Mesenchymal stem cell (in vitro differentiated cells and primary cell): ENCODE results near the gene TCF12.

Experiments
- DNase-seq: peaks from one replicate; pipeline ENCODE4 v3.0.0-alpha.2; 2013
- H2AFZ ChIP-seq: one replicate; pipeline ENCODE4 v1.6.1; 2013; ENCODE audit warnings: low read depth, mild to moderate bottlenecking, control low read depth, inconsistent platforms, low read length, moderate library complexity
- H2AK5ac ChIP-seq: 2 replicates; pipeline ENCODE4 v1.6.1; 2013; ENCODE audit warnings: low read length, moderate library complexity, mild to moderate bottlenecking, inconsistent platforms; ENCODE audit not compliant: severe bottlenecking
- H2BK120ac ChIP-seq: one replicate; pipeline ENCODE4 v1.6.1; 2013; ENCODE audit warnings: low read depth, mild to moderate bottlenecking, inconsistent platforms, low read length, moderate library complexity
- H2BK12ac ChIP-seq, 2 experiments: one replicate each; pipeline ENCODE4 v1.6.1; 2013; ENCODE audit warnings: inconsistent platforms in 2 of 2, low read length in 2 of 2, mild to moderate bottlenecking in 2 of 2, moderate library complexity in 2 of 2, control low read depth in 1 of 2
- H2BK15ac ChIP-seq: one replicate; pipeline ENCODE4 v1.6.1; 2013; ENCODE audit warnings: mild to moderate bottlenecking, low read depth, inconsistent platforms; ENCODE audit not compliant: poor library complexity, severe bottlenecking
- H2BK5ac ChIP-seq: 2 replicates; pipeline ENCODE4 v1.6.1; 2013; ENCODE audit warnings: low read depth, mild to moderate bottlenecking, low read length, control low read depth, inconsistent platforms; ENCODE audit not compliant: poor library complexity, severe bottlenecking
- H3K14ac ChIP-seq, 2 experiments: one replicate each; pipeline ENCODE4 v1.6.1; 2013; ENCODE audit warnings: inconsistent platforms in 2 of 2, low read length in 2 of 2, control low read depth in 1 of 2, mild to moderate bottlenecking in 1 of 2, moderate library complexity in 1 of 2
- H3K18ac ChIP-seq, 2 experiments: one replicate each; pipeline ENCODE4 v1.6.1; 2013; ENCODE audit warnings: inconsistent platforms in 2 of 2, low read length in 2 of 2, control low read depth in 1 of 2, low read depth in 1 of 2, mild to moderate bottlenecking in 1 of 2
- H3K23ac ChIP-seq, 2 experiments: one replicate each; pipeline ENCODE4 v1.6.1; 2013; ENCODE audit warnings: inconsistent platforms in 2 of 2, low read length in 2 of 2, mild to moderate bottlenecking in 2 of 2, moderate library complexity in 2 of 2, control low read depth in 1 of 2
- H3K27ac ChIP-seq: 2 replicates; pipeline ENCODE4 v1.5.1; 2013; ENCODE audit warnings: mild to moderate bottlenecking, moderate library complexity, low read length, control low read depth, inconsistent platforms; ENCODE audit not compliant: poor library complexity, severe bottlenecking
- H3K27me3 ChIP-seq, 2 experiments: 2 replicates each; pipeline versions ENCODE4 v1.6.1 to v1.7.0; 2013; ENCODE audit warnings: low read length in 2 of 2, mild to moderate bottlenecking in 2 of 2, moderate library complexity in 2 of 2, control low read depth in 1 of 2, inconsistent platforms in 1 of 2; ENCODE audit not compliant: control insufficient read depth in 1 of 2, insufficient read depth in 1 of 2
- H3K36me3 ChIP-seq, 2 experiments: 2 replicates each; pipeline versions ENCODE4 v1.6.1 to v1.7.0; 2013; ENCODE audit warnings: low read length in 2 of 2, control low read depth in 1 of 2, inconsistent platforms in 1 of 2, low read depth in 1 of 2, mild to moderate bottlenecking in 1 of 2; ENCODE audit not compliant: insufficient read depth in 2 of 2, control insufficient read depth in 1 of 2
- H3K4ac ChIP-seq, 2 experiments: one replicate each; pipeline ENCODE4 v1.6.1; 2013; ENCODE audit warnings: inconsistent platforms in 2 of 2, low read length in 2 of 2, mild to moderate bottlenecking in 2 of 2, moderate library complexity in 2 of 2, control low read depth in 1 of 2, low read depth in 1 of 2
- H3K4me1 ChIP-seq: 2 replicates; pipeline ENCODE4 v1.6.1; 2013; ENCODE audit warnings: low read depth, low read length, control low read depth; ENCODE audit not compliant: control insufficient read depth, insufficient read depth
- H3K4me2 ChIP-seq: 2 replicates; pipeline ENCODE4 v1.6.1; 2013; ENCODE audit warnings: low read length, mild to moderate bottlenecking, inconsistent platforms; ENCODE audit not compliant: poor library complexity, severe bottlenecking
- H3K4me3 ChIP-seq, 2 experiments: 2 replicates each; pipeline versions ENCODE4 v1.5.1 to v1.7.0; 2013; ENCODE audit warnings: low read length in 2 of 2, mild to moderate bottlenecking in 2 of 2, control low read depth in 1 of 2, low read depth in 1 of 2; ENCODE audit not compliant: insufficient read depth in 1 of 2
- H3K79me1 ChIP-seq: replicated peaks from 2 replicates; pipeline ENCODE4 v1.6.1; 2013; ENCODE audit warnings: mild to moderate bottlenecking, control low read depth, low read length, inconsistent platforms; ENCODE audit not compliant: poor library complexity, severe bottlenecking
- H3K9ac ChIP-seq: 2 replicates; pipeline ENCODE4 v1.7.0; 2013; ENCODE audit warnings: mild to moderate bottlenecking, low read length, moderate library complexity
- H3K9me3 ChIP-seq: 2 replicates; pipeline ENCODE4 v1.7.0; 2013; ENCODE audit warnings: mild to moderate bottlenecking, low read length; ENCODE audit not compliant: control insufficient read depth
- H4K8ac ChIP-seq: one replicate; pipeline ENCODE4 v1.6.1; 2013; ENCODE audit warnings: inconsistent platforms, mild to moderate bottlenecking, low read length, moderate library complexity
- H4K91ac ChIP-seq: one replicate; pipeline ENCODE4 v1.6.1; 2013; ENCODE audit warnings: mild to moderate bottlenecking, low read length, inconsistent platforms
- WGBS: methylation state at CpG from one replicate; pipeline ENCODE4 v1.1.7; 2013; ENCODE audit warnings: mixed read lengths; 5-methylcytosine and 5-hydroxymethylcytosine counted together

TCF12 gene

GRCh38 chr15:57245714-57246113 lies 327.3 kb downstream of the TCF12 start:
- WGBS, result no CpG with 5 or more reads among the region's 1 CpG
- H3K4me2 ChIP-seq, result no peak overlapping the region
- no peak overlapping the region for H3K18ac ChIP-seq
- H3K36me3 ChIP-seq, result peaks cover 10 to 60% of the 10 kb centered on the region in 2 experiments
- H3K4me3 ChIP-seq, result no peak overlapping the region
- no peak overlapping the region for H2AK5ac ChIP-seq
- no peak for DNase-seq
- H3K23ac ChIP-seq, result no peak overlapping the region
- no peak overlapping the region for H3K27ac ChIP-seq
- no peak overlapping the region for H3K9ac ChIP-seq
- H2BK120ac ChIP-seq, result no peak overlapping the region
- H2BK5ac ChIP-seq, result no peak overlapping the region
- no peak overlapping the region for H2AFZ ChIP-seq
- H3K4me1 ChIP-seq, result peaks cover 4% of the 10 kb centered on the region
- H2BK15ac ChIP-seq, result no peak overlapping the region
- no peak overlapping the region for H4K91ac ChIP-seq
- no peaks in the 10 kb centered on the region for H3K9me3 ChIP-seq
- peaks cover 20% of the 10 kb centered on the region for H3K79me1 ChIP-seq
- no peak overlapping the region for H2BK12ac ChIP-seq
- H3K14ac ChIP-seq, result no peak overlapping the region
- no peak overlapping the region for H4K8ac ChIP-seq
- H3K4ac ChIP-seq, result no peak overlapping the region
- H3K27me3 ChIP-seq, result no peaks in the 10 kb centered on the region

GRCh38 chr15:57248074-57248473 lies 329.6 kb downstream of the TCF12 start:
- Histone ChIP-seq H3K9me3 (no peaks in the 10 kb centered on the region), H2BK120ac (no peak overlapping the region), H2AK5ac (no peak overlapping the region), H3K27me3 (no peaks in the 10 kb centered on the region), H3K27ac (no peak overlapping the region), H3K9ac (no peak overlapping the region), H3K14ac (no peak overlapping the region), H2AFZ (no peak overlapping the region), H3K4ac (no peak overlapping the region), H4K91ac (no peak overlapping the region), H2BK15ac (no peak overlapping the region), H3K4me2 (no peak overlapping the region), H3K36me3 (peaks cover 10 to 75% of the 10 kb centered on the region in 2 experiments), H3K4me1 (peaks cover 1% of the 10 kb centered on the region), H4K8ac (no peak overlapping the region), H3K23ac (no peak overlapping the region), H3K79me1 (peaks cover 12% of the 10 kb centered on the region), H2BK5ac (no peak overlapping the region), H3K4me3 (no peak overlapping the region), H3K18ac (no peak overlapping the region), H2BK12ac (no peak overlapping the region)
- 100% methylated on average over 1 of the region's 1 CpG for WGBS
- DNase-seq, result no peak

DNA sequence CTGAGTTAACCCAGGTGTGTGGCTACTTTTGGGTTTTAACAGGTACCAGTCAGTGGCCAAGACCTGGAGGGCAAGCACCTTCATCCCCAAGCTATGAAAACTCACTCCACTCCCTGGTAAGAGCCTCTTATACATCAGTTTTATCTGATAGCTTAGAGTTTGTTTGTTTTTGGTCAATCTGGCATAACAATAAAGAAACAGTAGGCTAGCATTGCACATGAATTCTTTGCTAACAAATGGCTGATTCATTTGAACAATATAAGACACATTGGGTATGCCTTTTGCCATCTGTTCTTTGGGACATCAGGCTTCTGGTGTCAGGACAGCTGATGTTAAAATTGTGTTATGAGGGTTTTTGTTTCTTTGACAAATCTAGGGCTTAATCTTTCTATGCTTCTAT lies 332.9 kb downstream of the TCF12 start:
- Histone ChIP-seq H2BK15ac (no peak overlapping the region), H3K4me2 (no peak overlapping the region), H2AFZ (no peak overlapping the region), H3K4me3 (no peak overlapping the region), H2AK5ac (peak overlapping the region; percentile 56), H3K9ac (peak overlapping the region; percentile 62), H3K4me1 (no peaks in the 10 kb centered on the region), H2BK120ac (no peak overlapping the region), H3K4ac (no peak overlapping the region), H3K9me3 (no peaks in the 10 kb centered on the region), H3K18ac (no peak overlapping the region), H3K79me1 (peaks cover 15% of the 10 kb centered on the region), H2BK5ac (no peak overlapping the region), H2BK12ac (no peak overlapping the region), H3K27ac (peak overlapping the region; percentile 51), H3K14ac (no peak overlapping the region), H4K8ac (no peak overlapping the region), H4K91ac (no peak overlapping the region), H3K23ac (no peak overlapping the region), H3K36me3 (peaks cover 9 to 67% of the 10 kb centered on the region in 2 experiments), H3K27me3 (no peaks in the 10 kb centered on the region)
- no peak for DNase-seq

GRCh38 chr15:57251941-57252340 lies 333.5 kb downstream of the TCF12 start:
- no peak overlapping the region for H2BK120ac ChIP-seq
- no peak overlapping the region for H3K18ac ChIP-seq
- no peak overlapping the region for H2BK5ac ChIP-seq
- H2AK5ac ChIP-seq, result no peak overlapping the region
- H3K36me3 ChIP-seq, result peaks cover 8 to 61% of the 10 kb centered on the region in 2 experiments
- no peak overlapping the region for H4K91ac ChIP-seq
- no peak for DNase-seq
- H4K8ac ChIP-seq, result no peak overlapping the region
- no peak overlapping the region for H2BK15ac ChIP-seq
- no peak overlapping the region for H2AFZ ChIP-seq
- H3K27me3 ChIP-seq, result no peaks in the 10 kb centered on the region
- WGBS, result 63% methylated on average over 3 of the region's 6 CpGs
- H3K4me2 ChIP-seq, result no peak overlapping the region
- H3K4me3 ChIP-seq, result no peak overlapping the region
- no peak overlapping the region for H3K14ac ChIP-seq
- H3K9me3 ChIP-seq, result no peaks in the 10 kb centered on the region
- no peak overlapping the region for H3K23ac ChIP-seq
- H2BK12ac ChIP-seq, result no peak overlapping the region
- no peaks in the 10 kb centered on the region for H3K4me1 ChIP-seq
- H3K4ac ChIP-seq, result no peak overlapping the region
- peak overlapping the region; percentile 3 for H3K27ac ChIP-seq
- H3K9ac ChIP-seq, result peak overlapping the region; percentile 62
- H3K79me1 ChIP-seq, result peaks cover 14% of the 10 kb centered on the region
